Astrocyte (in vitro differentiated cells and primary cell): ENCODE results near the gene PLAC1.

Source experiments
- EZH2 ChIP-seq: IDR thresholded peaks from 2 replicates; pipeline ENCODE4 v1.6.1; 2012; ENCODE audit warnings: mild to moderate bottlenecking, low read length, inconsistent platforms; ENCODE audit not compliant: insufficient read depth
- TF ChIP-seq, protein P1 (sequence below): IDR thresholded peaks from 2 replicates; pipeline ENCODE4 v1.5.1; 2011; ENCODE audit warnings: low read depth, mild to moderate bottlenecking, inconsistent platforms, low read length, moderate library complexity; ENCODE audit not compliant: insufficient read depth

DNA sequence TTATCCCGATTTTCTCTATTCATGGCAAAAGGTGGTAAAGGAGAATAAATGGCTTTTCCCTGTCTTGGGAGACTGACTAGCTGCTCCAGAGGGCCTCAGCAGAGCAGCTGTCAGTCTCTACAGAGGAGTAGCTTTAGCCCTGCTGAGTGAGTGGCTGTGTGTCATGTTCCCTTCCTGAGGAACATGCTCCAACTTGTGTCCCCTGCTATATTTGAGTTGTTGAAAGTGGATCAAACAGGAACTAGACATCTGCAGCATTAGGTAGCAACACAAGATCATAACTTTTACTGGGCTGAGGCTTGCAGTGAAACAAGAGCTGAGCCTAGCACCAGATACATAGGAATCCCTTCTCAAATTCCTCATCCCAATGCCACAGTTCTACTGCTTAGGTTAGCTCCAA lies 26.7 kb upstream of the PLAC1 start:
- no peak for TF ChIP-seq EZH2
- TF ChIP-seq, protein P1, sequence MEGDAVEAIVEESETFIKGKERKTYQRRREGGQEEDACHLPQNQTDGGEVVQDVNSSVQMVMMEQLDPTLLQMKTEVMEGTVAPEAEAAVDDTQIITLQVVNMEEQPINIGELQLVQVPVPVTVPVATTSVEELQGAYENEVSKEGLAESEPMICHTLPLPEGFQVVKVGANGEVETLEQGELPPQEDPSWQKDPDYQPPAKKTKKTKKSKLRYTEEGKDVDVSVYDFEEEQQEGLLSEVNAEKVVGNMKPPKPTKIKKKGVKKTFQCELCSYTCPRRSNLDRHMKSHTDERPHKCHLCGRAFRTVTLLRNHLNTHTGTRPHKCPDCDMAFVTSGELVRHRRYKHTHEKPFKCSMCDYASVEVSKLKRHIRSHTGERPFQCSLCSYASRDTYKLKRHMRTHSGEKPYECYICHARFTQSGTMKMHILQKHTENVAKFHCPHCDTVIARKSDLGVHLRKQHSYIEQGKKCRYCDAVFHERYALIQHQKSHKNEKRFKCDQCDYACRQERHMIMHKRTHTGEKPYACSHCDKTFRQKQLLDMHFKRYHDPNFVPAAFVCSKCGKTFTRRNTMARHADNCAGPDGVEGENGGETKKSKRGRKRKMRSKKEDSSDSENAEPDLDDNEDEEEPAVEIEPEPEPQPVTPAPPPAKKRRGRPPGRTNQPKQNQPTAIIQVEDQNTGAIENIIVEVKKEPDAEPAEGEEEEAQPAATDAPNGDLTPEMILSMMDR = no peak
